ENCODE results near the gene ST7. TPM values are rescaled to one million over a fixed set of nuclear protein-coding genes. Genes with fewer than 3 reads are reported as not detected.
"Not testable (repeated sequence)": the region's sequence is repeated elsewhere in the genome, so short reads cannot be mapped to it uniquely, and the experiment has no call there.

Gene ST7
- total RNA-seq, 1 donor from 2014 or later = 18.9 TPM

GRCh38 chr7:117098457-117098856 is 145.2 kb downstream of the ST7 start:
- DNase-seq = peak; percentile 16

GRCh38 chr7:117101026-117101425 is 147.7 kb downstream of the ST7 start:
- DNase-seq = no peak

GRCh38 chr7:117110480-117111315 is 157.4 kb downstream of the ST7 start:
- DNase-seq = peak; percentile 65

- no peak for DNase-seq
Observed at GRCh38 chr7:117111535-117111934, 158.2 kb downstream of the ST7 start.

- DNase-seq = no peak
Observed at GRCh38 chr7:117112640-117113039, 159.3 kb downstream of the ST7 start.

GRCh38 chr7:117113871-117114270 is 160.6 kb downstream of the ST7 start:
- no peak for DNase-seq

- DNase-seq = no peak
Observed at GRCh38 chr7:117114272-117114671, 161.0 kb downstream of the ST7 start.

GRCh38 chr7:117116211-117116610 is 162.9 kb downstream of the ST7 start:
- DNase-seq = no peak

- no peak for DNase-seq
Observed at GRCh38 chr7:117117172-117117571, 163.9 kb downstream of the ST7 start.

GRCh38 chr7:117118579-117119180 is 165.4 kb downstream of the ST7 start:
- peak; percentile 84 for DNase-seq

GRCh38 chr7:117119192-117119924 is 166.1 kb downstream of the ST7 start:
- peak; percentile 92 for DNase-seq

GRCh38 chr7:117120321-117120720 is 167.0 kb downstream of the ST7 start:
- not testable (repeated sequence) for DNase-seq

GRCh38 chr7:117122036-117122435 is 168.7 kb downstream of the ST7 start:
- DNase-seq = not testable (repeated sequence)

- DNase-seq = no peak
Observed at GRCh38 chr7:117122536-117122935, 169.2 kb downstream of the ST7 start.

- no peak for DNase-seq
Observed at GRCh38 chr7:117123311-117123926, 170.1 kb downstream of the ST7 start.

- DNase-seq = peak; percentile 99
Observed at GRCh38 chr7:117124591-117125220, 171.4 kb downstream of the ST7 start.

- no peak for DNase-seq
Observed at GRCh38 chr7:117126676-117127075, 173.4 kb downstream of the ST7 start.

- peak; percentile 78 for DNase-seq
Observed at GRCh38 chr7:117127585-117128168, 174.4 kb downstream of the ST7 start.

- DNase-seq = no peak
Observed at GRCh38 chr7:117129521-117129955, 176.2 kb downstream of the ST7 start.

GRCh38 chr7:117130262-117130661 is 177.0 kb downstream of the ST7 start:
- no peak for DNase-seq

GRCh38 chr7:117132321-117133120 is 179.2 kb downstream of the ST7 start:
- DNase-seq = peak; percentile 89

All from dermis blood vessel endothelial cell (primary cell).